HFF-Myc (cell line): Measurements from ENCODE around the gene FOXO3.

ENCODE experiments used
- DNase-seq: peaks from one replicate; pipeline ENCODE4 v3.0.0-alpha.2; 2011; ENCODE audit warnings: low read depth; ENCODE audit errors: extremely low read depth
- H3K4me3 ChIP-seq: replicated peaks from 2 replicates; pipeline ENCODE4 v1.5.1; 2011; ENCODE audit warnings: low read depth, mild to moderate bottlenecking, control low read depth, low read length
- TF ChIP-seq, protein P1 (sequence below): IDR thresholded peaks from 2 replicates; pipeline ENCODE4 v1.5.1; 2012; ENCODE audit warnings: mild to moderate bottlenecking, low read depth, low read length, control low read depth; ENCODE audit errors: missing control alignments

The FOXO3 gene

GRCh38 chr6:108618623-108619152 is 58.0 kb downstream of the FOXO3 start:
- no peak overlapping the region for H3K4me3 ChIP-seq
- DNase-seq: no peak
- TF ChIP-seq, protein P1, sequence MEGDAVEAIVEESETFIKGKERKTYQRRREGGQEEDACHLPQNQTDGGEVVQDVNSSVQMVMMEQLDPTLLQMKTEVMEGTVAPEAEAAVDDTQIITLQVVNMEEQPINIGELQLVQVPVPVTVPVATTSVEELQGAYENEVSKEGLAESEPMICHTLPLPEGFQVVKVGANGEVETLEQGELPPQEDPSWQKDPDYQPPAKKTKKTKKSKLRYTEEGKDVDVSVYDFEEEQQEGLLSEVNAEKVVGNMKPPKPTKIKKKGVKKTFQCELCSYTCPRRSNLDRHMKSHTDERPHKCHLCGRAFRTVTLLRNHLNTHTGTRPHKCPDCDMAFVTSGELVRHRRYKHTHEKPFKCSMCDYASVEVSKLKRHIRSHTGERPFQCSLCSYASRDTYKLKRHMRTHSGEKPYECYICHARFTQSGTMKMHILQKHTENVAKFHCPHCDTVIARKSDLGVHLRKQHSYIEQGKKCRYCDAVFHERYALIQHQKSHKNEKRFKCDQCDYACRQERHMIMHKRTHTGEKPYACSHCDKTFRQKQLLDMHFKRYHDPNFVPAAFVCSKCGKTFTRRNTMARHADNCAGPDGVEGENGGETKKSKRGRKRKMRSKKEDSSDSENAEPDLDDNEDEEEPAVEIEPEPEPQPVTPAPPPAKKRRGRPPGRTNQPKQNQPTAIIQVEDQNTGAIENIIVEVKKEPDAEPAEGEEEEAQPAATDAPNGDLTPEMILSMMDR: no peak

DNA sequence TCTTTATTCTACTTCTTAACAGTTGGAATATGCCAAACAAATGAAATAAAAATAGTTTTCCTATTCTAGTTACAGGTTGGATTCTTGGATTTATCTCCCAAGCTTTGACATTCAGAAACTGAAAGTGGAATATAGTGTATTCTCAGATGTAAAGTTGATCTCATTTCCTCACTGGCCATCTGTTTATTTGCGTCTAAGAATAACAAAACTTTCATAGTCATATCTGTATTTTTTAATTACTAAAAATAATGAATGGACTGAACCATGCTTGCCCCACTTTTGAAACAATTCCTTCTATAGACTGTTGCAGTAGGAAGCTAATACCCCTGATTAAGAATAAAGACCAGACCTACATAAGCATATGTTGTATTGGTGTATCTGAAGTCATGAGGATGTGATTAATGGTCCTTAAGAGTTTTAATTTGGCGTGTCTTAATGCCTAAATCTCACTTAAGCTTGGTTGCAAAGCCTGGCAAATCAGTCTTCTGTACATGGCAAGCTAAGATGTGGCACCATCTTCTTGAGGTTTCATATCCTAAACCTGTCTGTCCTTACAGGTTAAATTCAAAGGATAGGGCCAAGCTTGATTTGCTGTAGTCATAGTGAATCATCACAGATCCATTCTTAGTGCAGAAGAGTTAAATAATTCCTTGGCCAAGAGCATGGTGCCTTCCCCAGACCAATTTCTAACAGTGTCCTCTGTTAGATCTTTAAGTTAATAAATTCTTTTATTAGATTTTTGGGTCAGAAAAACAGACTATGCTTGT is 58.9 kb downstream of the FOXO3 start:
- TF ChIP-seq, protein P1: no peak
- no peak overlapping the region for H3K4me3 ChIP-seq
- DNase-seq: no peak

DNA sequence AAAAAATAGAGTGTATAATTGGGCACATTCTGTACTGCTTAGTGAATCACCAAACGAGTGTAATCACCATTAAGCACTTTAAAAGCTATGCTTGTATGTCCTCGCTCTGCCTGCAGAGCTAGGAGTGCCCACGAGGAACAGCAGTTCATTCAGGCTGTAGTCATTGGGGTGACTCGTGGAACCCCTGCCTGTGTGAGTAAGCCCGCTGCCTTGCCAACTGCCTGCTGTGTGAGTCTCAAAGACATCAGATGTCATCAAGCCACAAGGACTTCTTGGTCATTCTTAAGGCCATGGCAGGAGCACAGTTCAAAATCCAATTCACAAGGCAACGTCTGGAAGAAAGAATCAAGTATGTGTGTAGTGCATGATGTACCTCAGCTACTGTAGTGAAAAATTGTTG is 60.4 kb downstream of the FOXO3 start:
- no peak for DNase-seq
- no peak overlapping the region for H3K4me3 ChIP-seq
- TF ChIP-seq, protein P1: no peak

GRCh38 chr6:108622641-108623298 is 62.1 kb downstream of the FOXO3 start:
- peak overlapping the region; percentile 11; the same call in 1 of the 2 replicates for H3K4me3 ChIP-seq
- peak; percentile 61 for DNase-seq
- TF ChIP-seq, protein P1: peak; percentile 20

DNA sequence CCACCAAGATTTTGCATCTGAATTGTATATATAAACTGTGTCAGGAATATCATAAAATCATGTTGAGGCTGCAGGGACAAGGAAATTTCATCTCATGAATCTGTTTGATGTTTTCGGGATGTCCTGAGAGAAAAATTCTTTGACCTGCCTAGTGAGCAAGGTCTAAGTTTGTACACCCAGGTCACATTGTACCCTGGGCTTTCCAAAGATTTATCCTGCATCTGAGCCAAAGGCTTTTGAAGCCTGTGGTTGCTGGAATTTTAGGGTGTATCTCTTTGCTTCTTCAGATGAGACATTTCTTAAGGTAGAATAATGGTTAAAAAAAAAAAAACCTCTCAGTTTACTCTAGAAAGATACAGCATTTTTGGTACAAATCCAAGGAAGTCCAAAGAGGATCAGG is 63.3 kb downstream of the FOXO3 start:
- TF ChIP-seq, protein P1: no peak
- H3K4me3 ChIP-seq: no peak overlapping the region
- DNase-seq: no peak

DNA sequence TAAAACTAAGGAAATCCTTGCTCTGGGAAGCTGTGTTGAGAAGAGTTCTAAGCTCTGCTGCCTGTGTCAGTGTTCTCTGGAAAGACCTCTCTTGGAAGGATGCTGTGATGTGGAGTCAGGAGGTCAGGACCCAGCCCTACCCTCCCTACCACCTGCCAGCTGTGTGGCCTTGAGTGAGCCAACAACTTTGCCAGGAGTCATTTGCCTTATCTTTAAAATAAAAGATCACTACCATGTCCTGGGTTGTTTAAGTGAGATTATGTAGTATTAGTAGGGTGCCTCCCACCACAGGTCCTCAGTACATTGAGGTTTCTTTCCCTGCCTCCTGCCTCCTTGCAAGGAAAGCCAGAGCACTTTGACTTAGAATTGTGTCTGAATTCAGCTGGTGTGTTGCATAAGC is 64.9 kb downstream of the FOXO3 start:
- TF ChIP-seq, protein P1: no peak
- no peak for DNase-seq

More for the DNA sequence above, 64.9 kb downstream of the FOXO3 start:
- no peak overlapping the region for H3K4me3 ChIP-seq
